ENCODE data around the gene TOX2. TPM values are rescaled to one million over a fixed set of nuclear protein-coding genes. Genes with fewer than 3 reads are reported as not detected.

The TOX2 gene
- total RNA-seq, 2 experiments from 2014 or later: 0.23 TPM; not detected in 1

DNA sequence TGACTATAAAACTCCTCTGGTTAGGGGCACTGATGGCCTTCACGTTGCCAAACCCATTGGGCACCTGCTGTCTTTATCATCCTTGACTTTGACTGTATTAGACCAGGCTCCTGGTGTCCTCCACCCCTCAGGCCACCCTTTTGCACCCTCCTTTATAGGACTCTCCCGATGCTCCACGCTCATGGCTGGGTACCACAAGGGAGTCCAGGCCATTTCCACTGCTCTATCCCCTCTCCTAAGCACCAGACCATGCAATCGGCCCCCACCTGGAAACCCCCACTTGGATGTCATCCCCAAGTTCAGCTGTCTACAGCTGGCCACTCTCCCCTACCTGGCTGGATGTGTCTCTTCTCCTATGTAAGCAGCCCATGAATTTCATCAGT, 115.2 kb downstream of the TOX2 start:
- no peak for TF ChIP-seq EZH2phosphoT487 (IDR thresholded peaks at IDR 0.05; ENCODE audit: borderline replicate concordance, low read depth, low read length)
- TF ChIP-seq, protein P1, sequence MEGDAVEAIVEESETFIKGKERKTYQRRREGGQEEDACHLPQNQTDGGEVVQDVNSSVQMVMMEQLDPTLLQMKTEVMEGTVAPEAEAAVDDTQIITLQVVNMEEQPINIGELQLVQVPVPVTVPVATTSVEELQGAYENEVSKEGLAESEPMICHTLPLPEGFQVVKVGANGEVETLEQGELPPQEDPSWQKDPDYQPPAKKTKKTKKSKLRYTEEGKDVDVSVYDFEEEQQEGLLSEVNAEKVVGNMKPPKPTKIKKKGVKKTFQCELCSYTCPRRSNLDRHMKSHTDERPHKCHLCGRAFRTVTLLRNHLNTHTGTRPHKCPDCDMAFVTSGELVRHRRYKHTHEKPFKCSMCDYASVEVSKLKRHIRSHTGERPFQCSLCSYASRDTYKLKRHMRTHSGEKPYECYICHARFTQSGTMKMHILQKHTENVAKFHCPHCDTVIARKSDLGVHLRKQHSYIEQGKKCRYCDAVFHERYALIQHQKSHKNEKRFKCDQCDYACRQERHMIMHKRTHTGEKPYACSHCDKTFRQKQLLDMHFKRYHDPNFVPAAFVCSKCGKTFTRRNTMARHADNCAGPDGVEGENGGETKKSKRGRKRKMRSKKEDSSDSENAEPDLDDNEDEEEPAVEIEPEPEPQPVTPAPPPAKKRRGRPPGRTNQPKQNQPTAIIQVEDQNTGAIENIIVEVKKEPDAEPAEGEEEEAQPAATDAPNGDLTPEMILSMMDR (conservative IDR thresholded peaks at IDR 0.05; ENCODE audit: low read length): no peak
- intact Hi-C loops (cut with micrococcal nuclease; ENCODE audit: unreplicated experiment): no loop called here
- CTCF ChIA-PET (ENCODE audit: unreplicated experiment): no interaction called here
- H3K4me3 ChIP-seq (ENCODE audit: low read depth, low read length, poor library complexity, severe bottlenecking): no peak overlapping the region
- no peaks in the 10 kb centered on the region for H3K36me3 ChIP-seq (ENCODE audit: insufficient read depth, low read length)
- POLR2A ChIA-PET: no interaction called here
- H3K79me2 ChIP-seq (ENCODE audit: insufficient read depth, low read depth, low read length): no peaks in the 10 kb centered on the region
- DNase-seq (ENCODE audit: low spot score): no peak
- H3K27ac ChIP-seq (ENCODE audit: low read depth, low read length, poor library complexity, severe bottlenecking): no peak overlapping the region
- no peak overlapping the region for H2AFZ ChIP-seq (ENCODE audit: low read length)
- no TSS peak for BruUV-seq (replicated peaks)
- no peaks in the 10 kb centered on the region for H3K9me3 ChIP-seq (ENCODE audit: low read length)
- H3K4me2 ChIP-seq (ENCODE audit: low read length): no peak overlapping the region
- H3K4me1 ChIP-seq (ENCODE audit: insufficient read depth, low read length, poor library complexity, severe bottlenecking): no peaks in the 10 kb centered on the region
- H4K20me1 ChIP-seq (ENCODE audit: insufficient read depth, low read length): no peaks in the 10 kb centered on the region
- H3K9me2 ChIP-seq (ENCODE audit: insufficient read depth, low read length): no peaks in the 10 kb centered on the region

- Histone ChIP-seq H2AFZ (ENCODE audit: low read length) (no peak overlapping the region), H3K9me3 (ENCODE audit: low read length) (no peaks in the 10 kb centered on the region), H3K4me3 (ENCODE audit: low read depth, low read length, poor library complexity, severe bottlenecking) (no peak overlapping the region), H3K27ac (ENCODE audit: low read depth, low read length, poor library complexity, severe bottlenecking) (no peak overlapping the region), H3K9me2 (ENCODE audit: insufficient read depth, low read length) (no peaks in the 10 kb centered on the region), H3K4me2 (ENCODE audit: low read length) (no peak overlapping the region), H4K20me1 (ENCODE audit: insufficient read depth, low read length) (no peaks in the 10 kb centered on the region), H3K36me3 (ENCODE audit: insufficient read depth, low read length) (no peaks in the 10 kb centered on the region), H3K79me2 (ENCODE audit: insufficient read depth, low read depth, low read length) (no peaks in the 10 kb centered on the region), H3K4me1 (ENCODE audit: insufficient read depth, low read length, poor library complexity, severe bottlenecking) (no peaks in the 10 kb centered on the region)
- ChIA-PET POLR2A (no interaction called here), CTCF (ENCODE audit: unreplicated experiment) (no interaction called here)
- BruUV-seq (replicated peaks): no TSS peak
- intact Hi-C loops (cut with micrococcal nuclease; ENCODE audit: unreplicated experiment): no loop called here
- no peak for DNase-seq (ENCODE audit: low spot score)
- TF ChIP-seq EZH2phosphoT487 (IDR thresholded peaks at IDR 0.05; ENCODE audit: borderline replicate concordance, low read depth, low read length): no peak
- TF ChIP-seq, protein P1 (conservative IDR thresholded peaks at IDR 0.05; ENCODE audit: low read length): no peak
These were observed 115.7 kb downstream of the TOX2 start for GRCh38 chr20:44030394-44030793.

DNA sequence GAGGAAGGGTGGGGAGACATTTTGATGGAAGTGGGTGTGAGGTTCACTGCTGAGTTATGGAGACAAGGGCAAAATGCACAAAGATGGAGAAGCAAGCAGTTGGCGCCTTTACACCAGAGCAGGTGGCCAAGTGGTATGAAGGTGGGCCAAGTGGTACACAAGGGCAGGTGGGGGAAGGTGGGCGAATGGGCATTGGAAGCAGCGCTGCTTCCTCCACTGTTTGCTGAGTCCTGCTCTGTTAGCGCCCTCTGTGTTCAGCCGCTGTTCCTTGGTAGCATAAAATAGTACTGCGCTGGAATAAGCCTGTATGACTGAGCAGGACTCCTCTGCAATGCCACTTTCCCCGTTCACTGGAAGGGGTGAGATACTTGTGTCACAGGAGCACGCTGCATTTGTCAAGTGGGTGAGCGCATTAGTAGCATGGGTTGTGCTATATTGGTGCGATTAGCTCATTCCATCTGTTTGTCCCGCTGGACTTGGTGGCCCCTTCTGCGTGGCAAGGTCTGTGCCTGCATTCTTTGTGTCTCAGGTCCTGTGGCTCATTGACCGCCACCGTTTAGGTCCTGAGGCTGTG, 116.4 kb downstream of the TOX2 start:
- Histone ChIP-seq H3K36me3 (ENCODE audit: insufficient read depth, low read length) (no peaks in the 10 kb centered on the region), H4K20me1 (ENCODE audit: insufficient read depth, low read length) (no peaks in the 10 kb centered on the region), H2AFZ (ENCODE audit: low read length) (no peak overlapping the region), H3K9me3 (ENCODE audit: low read length) (no peaks in the 10 kb centered on the region), H3K4me2 (ENCODE audit: low read length) (no peak overlapping the region), H3K9me2 (ENCODE audit: insufficient read depth, low read length) (no peaks in the 10 kb centered on the region), H3K4me3 (ENCODE audit: low read depth, low read length, poor library complexity, severe bottlenecking) (no peak overlapping the region), H3K27ac (ENCODE audit: low read depth, low read length, poor library complexity, severe bottlenecking) (no peak overlapping the region), H3K4me1 (ENCODE audit: insufficient read depth, low read length, poor library complexity, severe bottlenecking) (no peaks in the 10 kb centered on the region), H3K79me2 (ENCODE audit: insufficient read depth, low read depth, low read length) (no peaks in the 10 kb centered on the region)
- DNase-seq (ENCODE audit: low spot score): no peak
- CTCF ChIA-PET (ENCODE audit: unreplicated experiment): no interaction called here
- intact Hi-C loops (cut with micrococcal nuclease; ENCODE audit: unreplicated experiment): no loop called here
- TF ChIP-seq, protein P1 (conservative IDR thresholded peaks at IDR 0.05; ENCODE audit: low read length): no peak
- no peak for TF ChIP-seq EZH2phosphoT487 (IDR thresholded peaks at IDR 0.05; ENCODE audit: borderline replicate concordance, low read depth, low read length)
- POLR2A ChIA-PET: no interaction called here
- no TSS peak for BruUV-seq (replicated peaks)
